Measurements from ENCODE around the gene LY86.
A peak's percentile ranks its signal among the peaks of the same experiment; 100 is the strongest.

Gene LY86

DNA sequence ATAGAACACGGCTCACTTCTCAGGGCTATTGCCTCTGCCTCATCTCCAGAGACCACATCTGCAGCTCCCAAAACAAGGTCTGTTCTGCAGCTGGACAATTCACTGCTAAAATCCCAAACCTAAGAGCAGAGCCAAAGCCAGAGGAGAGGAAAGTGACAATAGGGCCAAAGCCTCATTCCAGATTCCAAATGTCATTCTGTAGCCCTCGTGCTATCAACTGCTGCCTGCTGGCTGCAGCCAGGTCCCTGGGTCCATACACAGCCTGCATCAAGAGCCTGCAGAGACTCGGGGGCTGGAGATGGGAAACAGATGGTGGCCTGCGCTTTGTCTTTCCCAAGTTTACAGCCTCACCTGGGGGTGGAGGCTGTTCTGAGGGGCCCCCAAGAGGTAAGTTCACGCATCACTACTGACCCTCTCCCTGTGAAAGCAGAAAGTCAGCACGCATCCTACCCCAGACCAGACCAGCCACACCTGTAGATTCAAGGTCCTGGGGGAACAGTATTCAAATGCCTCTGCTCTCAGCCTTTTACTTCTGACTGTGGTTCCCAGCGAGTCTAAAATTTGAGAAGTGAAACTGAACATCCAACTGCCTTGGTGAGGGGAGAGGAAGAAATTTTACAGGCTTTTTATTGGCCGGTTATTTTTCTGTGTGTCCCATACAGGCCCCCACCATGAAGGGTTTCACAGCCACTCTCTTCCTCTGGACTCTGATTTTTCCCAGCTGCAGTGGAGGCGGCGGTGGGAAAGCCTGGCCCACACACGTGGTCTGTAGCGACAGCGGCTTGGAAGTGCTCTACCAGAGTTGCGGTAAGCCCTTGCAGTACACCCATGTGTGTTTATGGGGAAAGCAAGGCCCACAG, at the start of gene LY86:
TSS of gene LY86 (plus strand) at position 657 of the 860 bp plus-strand sequence. CDS start at position 672, 15 bp downstream.
- peak within 1 kb of the TSS; percentile 58 for H3K4me3 Mint-ChIP-seq
- peak within 1 kb of the TSS; percentile 83 for H3K27ac Mint-ChIP-seq
- DNase-seq = peak; percentile 52
- peaks cover 5% of the 10 kb centered on the region for H3K9me3 Mint-ChIP-seq
- no peaks in the 10 kb centered on the region for H3K36me3 Mint-ChIP-seq (ENCODE audit: low read depth)
- H3K27me3 Mint-ChIP-seq = no peaks in the 10 kb centered on the region
- peaks cover 73% of the 10 kb centered on the region for H3K4me1 Mint-ChIP-seq (ENCODE audit: low read depth)

DNA sequence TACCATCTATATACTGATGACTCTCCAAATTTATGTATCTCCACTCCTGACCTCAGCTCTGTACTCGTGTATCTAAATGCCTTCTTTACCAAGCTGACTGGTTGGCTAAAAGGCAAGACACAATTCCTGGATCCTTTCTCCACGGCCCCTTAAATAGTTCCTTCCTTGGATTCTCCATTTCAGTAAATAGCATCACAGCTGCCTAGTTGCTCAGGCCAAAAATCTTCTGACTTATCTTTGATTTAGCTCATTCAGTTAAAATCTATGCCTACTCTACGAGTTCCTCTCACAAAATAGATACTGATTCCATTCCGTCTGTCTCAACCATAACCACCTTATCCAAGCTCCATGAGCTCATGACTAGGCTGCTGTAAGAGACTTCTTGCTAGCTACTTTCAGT, 49.5 kb upstream of the LY86 start:
- Mint-ChIP-seq H3K27ac (no peak overlapping the region), H3K27me3 (peaks cover 53% of the 10 kb centered on the region), H3K4me3 (no peak overlapping the region), H3K4me1 (ENCODE audit: low read depth) (peaks cover 6% of the 10 kb centered on the region), H3K9me3 (peaks cover 2% of the 10 kb centered on the region), H3K36me3 (ENCODE audit: low read depth) (no peaks in the 10 kb centered on the region)
- DNase-seq = no peak

DNA sequence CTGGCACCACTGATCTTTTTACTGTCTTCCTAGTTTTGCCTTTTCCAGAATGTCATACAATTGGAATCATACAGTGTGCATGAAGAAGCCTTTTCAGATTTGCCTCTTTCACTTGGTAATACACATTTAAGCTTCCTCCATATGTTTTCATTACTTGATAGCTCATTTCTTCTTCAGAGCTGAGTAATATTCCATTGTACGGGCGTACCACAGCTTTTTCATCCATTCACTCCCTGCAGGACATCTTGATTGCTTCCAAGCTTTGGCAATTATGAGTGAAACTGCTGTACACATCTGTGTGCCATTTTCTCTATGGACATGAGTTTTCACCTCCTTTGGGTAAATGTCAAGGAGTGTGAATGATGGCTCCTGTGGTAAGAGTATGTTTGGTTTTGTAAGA, 46.2 kb upstream of the LY86 start:
- H3K36me3 Mint-ChIP-seq (ENCODE audit: low read depth) = no peaks in the 10 kb centered on the region
- H3K4me1 Mint-ChIP-seq (ENCODE audit: low read depth) = peaks cover 11% of the 10 kb centered on the region
- H3K27me3 Mint-ChIP-seq = peaks cover 74% of the 10 kb centered on the region
- no peak overlapping the region for H3K4me3 Mint-ChIP-seq
- no peak for DNase-seq
- H3K9me3 Mint-ChIP-seq = peaks cover 2% of the 10 kb centered on the region
- no peak overlapping the region for H3K27ac Mint-ChIP-seq

DNA sequence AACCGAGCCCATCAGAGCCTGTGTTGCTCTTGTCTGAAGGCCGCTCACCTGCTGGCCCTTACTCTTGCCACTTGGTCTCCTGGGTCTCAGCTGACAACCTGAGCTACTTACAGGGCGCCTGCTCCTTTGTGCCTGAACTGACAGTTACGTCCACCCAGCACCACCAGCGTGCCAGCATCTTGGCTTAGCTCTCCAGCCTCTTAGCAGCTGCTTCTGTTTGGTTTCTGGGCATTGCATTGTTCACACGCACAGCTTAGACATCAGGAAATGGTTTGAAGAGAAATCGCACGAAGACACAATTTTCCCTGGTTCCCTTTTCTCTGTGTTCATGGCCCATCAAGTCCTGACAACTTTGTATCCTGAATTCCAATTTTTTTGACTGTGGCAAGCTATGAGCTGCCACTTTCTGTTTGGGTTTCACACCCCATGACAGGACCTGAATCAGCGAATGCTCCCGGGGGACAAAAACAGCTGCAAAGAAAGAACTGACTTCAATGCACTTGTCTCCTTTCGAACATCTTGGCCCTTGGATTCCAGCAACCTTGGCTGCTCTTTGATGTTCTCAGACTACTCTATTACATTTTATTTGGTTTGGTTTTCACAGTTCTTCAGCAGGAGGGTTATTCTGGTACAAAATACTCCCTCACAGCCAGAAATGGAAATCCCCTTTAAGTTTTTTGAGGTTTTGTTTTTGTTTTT, 45.2 kb upstream of the LY86 start:
- no peak for DNase-seq
- Mint-ChIP-seq H3K4me1 (ENCODE audit: low read depth) (peaks cover 7% of the 10 kb centered on the region), H3K27ac (no peak overlapping the region), H3K27me3 (peaks cover 77% of the 10 kb centered on the region), H3K36me3 (ENCODE audit: low read depth) (no peaks in the 10 kb centered on the region), H3K9me3 (peaks cover 2% of the 10 kb centered on the region), H3K4me3 (no peak overlapping the region)

DNA sequence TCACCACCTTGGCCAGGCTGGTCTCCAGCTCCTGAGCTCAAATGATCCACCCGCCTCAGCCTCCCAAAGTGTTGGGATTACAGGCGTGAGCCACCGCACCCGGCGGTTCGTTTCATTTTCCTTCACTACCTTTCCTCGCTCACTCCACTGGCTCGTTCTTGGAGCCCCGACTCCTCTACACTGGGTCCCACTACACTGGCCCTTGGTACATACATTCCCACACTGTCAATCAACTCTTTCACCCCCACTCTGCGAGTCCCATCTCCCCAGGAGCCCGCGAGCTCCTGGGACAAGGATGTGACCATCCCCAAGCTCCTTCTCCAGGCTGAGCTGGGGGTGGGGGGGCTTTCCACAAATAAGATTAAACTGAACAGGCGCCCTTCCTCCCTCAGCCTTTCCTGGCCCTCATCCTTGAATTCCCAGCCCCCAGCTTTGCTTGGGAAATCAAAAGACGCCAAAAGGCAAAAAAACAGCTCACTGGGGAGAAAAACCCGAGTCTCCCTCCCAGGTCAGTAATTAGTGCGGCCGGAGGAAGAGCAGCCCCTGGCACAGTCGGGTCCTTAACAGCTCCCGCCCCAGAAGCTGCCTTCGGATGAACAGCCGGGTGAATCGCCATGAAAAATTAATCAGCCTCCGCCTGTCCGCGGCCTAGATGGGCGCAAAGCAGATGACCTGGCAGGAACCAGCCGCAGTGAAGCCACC, 42.8 kb upstream of the LY86 start:
- Mint-ChIP-seq H3K36me3 (ENCODE audit: low read depth) (no peaks in the 10 kb centered on the region), H3K4me1 (ENCODE audit: low read depth) (peaks cover 5% of the 10 kb centered on the region), H3K9me3 (peaks cover 2% of the 10 kb centered on the region), H3K4me3 (no peak overlapping the region), H3K27me3 (peaks cover 83% of the 10 kb centered on the region), H3K27ac (no peak overlapping the region)
- no peak for DNase-seq

DNA sequence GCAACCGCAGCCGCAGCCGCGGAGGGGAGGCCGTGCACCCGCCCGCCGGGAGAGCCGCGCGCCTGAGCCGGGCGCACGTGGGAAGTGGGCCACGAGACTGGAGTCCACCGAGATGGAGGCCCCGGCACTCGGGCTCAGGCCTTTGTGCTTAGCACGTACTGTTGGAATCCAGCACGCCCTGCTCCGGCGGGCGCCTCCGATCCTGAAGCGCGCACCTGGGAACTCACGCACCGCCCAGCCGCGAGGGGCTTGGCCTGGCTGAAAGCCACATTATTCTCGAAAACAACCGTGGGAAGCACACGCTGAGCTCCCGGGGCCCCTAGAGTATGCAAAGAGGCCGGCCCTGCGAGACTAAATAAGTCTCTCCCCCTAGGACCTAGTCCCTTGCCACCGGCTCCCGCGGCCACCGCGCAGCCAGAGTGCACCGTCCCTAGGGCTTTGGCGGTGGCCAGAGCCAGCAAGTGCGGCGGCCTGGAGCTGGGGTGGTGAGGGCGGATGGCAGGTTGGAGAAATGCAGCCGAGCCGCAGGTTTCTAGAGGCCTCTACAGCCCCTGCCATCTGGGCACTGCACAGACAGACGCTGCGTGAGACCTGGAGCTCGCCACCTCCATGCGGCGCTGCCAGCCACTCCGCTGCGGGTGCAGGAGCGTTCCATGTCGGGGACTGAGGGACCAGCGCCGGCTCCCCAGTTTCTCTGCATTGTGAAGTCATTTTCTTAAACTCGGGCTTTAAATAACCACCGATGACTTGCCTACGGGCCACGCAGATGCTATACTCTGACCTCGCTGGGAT, 42.0 kb upstream of the LY86 start:
- H3K4me1 Mint-ChIP-seq (ENCODE audit: low read depth) = peaks cover 5% of the 10 kb centered on the region
- H3K9me3 Mint-ChIP-seq = peaks cover 2% of the 10 kb centered on the region
- H3K4me3 Mint-ChIP-seq = peak overlapping the region; percentile 60
- H3K27me3 Mint-ChIP-seq = peaks cover 80% of the 10 kb centered on the region
- H3K27ac Mint-ChIP-seq = no peak overlapping the region
- H3K36me3 Mint-ChIP-seq (ENCODE audit: low read depth) = no peaks in the 10 kb centered on the region
- no peak for DNase-seq

DNA sequence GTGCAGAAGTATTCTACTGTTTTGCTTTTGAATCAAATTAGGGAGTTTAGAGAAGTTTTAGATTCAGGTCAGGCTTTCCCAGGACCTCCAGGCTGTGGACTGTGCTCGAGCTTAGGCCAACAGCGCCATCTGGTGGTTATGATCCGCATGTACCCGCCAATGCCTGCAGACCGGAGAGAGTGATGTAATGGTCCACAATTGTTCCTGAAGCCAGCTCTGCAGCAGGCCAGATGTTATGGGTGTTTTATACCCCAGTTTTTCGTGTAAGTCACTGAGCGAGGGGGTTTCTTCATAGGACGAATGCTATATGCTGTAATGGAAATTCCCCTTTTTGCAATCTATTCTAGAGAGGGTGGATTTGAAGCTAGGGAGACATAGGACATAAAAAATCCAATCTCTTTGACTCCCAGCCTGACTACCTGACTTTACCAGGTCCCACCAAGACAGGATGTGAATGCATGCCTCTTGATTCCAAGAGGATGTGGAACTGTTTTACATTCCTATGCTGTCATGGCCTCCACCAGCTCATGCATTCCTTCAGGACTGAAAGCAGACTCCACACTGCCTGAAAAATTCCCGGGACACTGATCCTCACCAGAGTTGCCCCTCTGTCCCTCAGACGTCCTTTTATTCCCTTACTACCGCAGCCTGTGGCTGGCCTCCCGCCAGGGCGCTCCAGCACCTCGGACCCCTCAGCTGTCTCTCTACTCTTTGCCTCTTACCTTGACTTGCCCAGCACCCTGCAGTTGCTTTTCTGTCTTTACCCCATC, 41.2 kb upstream of the LY86 start:
- DNase-seq = peak; percentile 88
- Mint-ChIP-seq H3K9me3 (peaks cover 2% of the 10 kb centered on the region), H3K27ac (no peak overlapping the region), H3K36me3 (ENCODE audit: low read depth) (no peaks in the 10 kb centered on the region), H3K27me3 (peaks cover 73% of the 10 kb centered on the region), H3K4me1 (ENCODE audit: low read depth) (peaks cover 5% of the 10 kb centered on the region), H3K4me3 (peak overlapping the region; percentile 60)

DNA sequence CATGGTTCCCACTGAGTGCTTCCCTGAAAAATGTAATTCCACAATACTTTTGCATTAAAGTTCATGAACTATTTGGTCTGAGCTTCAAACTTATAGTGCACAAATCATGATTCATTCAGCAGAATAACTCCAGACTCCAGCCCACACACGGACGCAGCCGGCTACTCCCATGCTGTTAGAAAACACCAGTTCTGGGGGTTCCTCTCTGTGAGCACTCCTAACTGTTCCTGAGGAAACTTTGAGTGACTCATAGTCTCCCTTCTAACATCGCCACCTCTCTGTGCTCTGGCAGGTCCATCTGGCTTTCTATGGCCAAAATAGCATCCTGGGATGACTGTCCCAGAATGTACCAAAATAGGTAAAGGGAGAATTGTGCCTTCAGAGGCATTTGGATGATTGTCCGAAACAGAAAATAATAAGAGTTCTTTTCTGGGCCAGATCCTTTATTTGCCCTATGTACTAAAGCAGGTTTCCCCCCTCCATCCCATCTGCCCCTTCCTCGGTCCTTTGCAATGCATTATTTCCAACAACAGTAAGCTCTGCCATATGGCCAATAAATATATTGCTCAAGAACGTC, 32.3 kb upstream of the LY86 start:
- H3K4me1 Mint-ChIP-seq (ENCODE audit: low read depth) = peaks cover 26% of the 10 kb centered on the region
- DNase-seq = no peak
- H3K27ac Mint-ChIP-seq = no peak overlapping the region
- no peaks in the 10 kb centered on the region for H3K36me3 Mint-ChIP-seq (ENCODE audit: low read depth)
- H3K4me3 Mint-ChIP-seq = no peak overlapping the region
- H3K27me3 Mint-ChIP-seq = no peaks in the 10 kb centered on the region
- H3K9me3 Mint-ChIP-seq = no peaks in the 10 kb centered on the region

DNA sequence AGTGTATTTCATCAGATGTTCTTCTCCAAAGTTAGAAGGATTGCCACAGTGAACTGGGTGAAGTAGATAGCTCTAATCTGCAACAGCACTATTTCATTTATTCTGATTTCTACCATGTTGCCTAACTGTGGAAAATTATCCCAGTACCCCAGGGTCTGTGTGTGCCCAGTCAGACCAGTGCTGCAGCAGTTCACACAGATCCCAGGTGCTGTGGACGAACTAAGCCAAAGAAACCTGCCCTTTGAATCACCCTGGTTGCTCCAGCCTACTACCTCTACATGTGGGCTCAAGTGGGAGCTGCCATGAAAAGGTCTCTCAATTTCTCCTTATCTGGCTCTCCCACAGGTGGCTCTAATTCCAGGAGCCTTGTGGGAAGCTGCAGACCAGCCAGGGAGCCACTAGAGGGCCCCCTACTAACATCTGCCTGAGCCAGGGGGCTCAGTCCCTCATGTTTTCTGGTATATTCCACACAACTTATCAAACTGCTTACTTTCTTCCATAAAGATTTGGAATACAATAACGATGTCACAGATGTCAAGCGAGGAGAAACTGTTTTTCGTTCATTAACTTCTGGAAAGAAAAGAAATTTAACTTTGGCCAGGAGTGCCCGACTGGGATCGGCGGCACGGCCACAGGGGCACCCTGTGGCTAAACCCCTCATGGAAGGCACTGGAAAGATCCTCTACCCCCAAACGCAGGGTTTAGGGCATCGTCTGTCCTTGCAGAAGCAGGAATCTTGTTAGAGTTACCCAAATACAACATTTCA, 31.6 kb upstream of the LY86 start:
- Mint-ChIP-seq H3K36me3 (ENCODE audit: low read depth) (no peaks in the 10 kb centered on the region), H3K27ac (no peak overlapping the region), H3K9me3 (no peaks in the 10 kb centered on the region), H3K27me3 (no peaks in the 10 kb centered on the region), H3K4me1 (ENCODE audit: low read depth) (peaks cover 27% of the 10 kb centered on the region), H3K4me3 (no peak overlapping the region)
- peak; percentile 49 for DNase-seq

DNA sequence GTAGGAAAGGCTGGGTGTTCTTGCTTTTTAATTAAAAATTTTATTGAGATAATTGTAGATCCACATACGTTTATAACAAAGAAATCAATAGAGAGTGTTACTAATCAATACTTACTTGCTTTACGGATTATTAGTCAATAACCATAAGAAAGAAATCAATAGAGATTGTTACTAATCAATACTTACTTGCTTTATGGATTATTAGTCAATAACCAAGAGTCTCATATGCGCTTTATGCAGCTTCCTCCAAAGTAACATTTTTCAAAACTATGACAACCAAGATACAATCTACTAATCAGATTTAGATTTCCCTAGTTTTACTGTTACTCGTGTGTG, 31.0 kb upstream of the LY86 start:
- DNase-seq = no peak
- no peaks in the 10 kb centered on the region for H3K27me3 Mint-ChIP-seq
- H3K4me3 Mint-ChIP-seq = no peak overlapping the region
- no peak overlapping the region for H3K27ac Mint-ChIP-seq
- H3K4me1 Mint-ChIP-seq (ENCODE audit: low read depth) = peaks cover 27% of the 10 kb centered on the region
- no peaks in the 10 kb centered on the region for H3K9me3 Mint-ChIP-seq
- H3K36me3 Mint-ChIP-seq (ENCODE audit: low read depth) = no peaks in the 10 kb centered on the region

DNA sequence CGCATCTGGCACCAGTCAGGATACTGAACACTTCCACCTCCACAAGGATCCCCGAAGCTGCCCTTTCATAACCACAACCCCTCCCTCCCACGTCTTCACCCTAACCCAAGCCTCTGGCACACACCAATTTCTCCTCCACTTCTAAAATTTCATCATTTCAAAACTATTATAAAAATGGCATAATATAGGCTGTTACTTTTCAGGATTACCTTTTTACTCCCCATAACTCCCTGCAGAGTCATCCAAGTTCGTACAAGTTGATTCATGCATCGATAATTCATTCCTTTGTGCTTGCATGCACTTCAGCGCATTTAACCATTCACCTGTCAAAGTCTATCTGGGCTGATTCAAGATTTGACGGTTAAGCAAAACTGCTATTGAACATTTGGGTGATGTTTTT, 30.6 kb upstream of the LY86 start:
- no peaks in the 10 kb centered on the region for H3K27me3 Mint-ChIP-seq
- H3K36me3 Mint-ChIP-seq (ENCODE audit: low read depth) = no peaks in the 10 kb centered on the region
- H3K4me1 Mint-ChIP-seq (ENCODE audit: low read depth) = peaks cover 27% of the 10 kb centered on the region
- DNase-seq = no peak
- no peak overlapping the region for H3K27ac Mint-ChIP-seq
- H3K4me3 Mint-ChIP-seq = no peak overlapping the region
- H3K9me3 Mint-ChIP-seq = no peaks in the 10 kb centered on the region

DNA sequence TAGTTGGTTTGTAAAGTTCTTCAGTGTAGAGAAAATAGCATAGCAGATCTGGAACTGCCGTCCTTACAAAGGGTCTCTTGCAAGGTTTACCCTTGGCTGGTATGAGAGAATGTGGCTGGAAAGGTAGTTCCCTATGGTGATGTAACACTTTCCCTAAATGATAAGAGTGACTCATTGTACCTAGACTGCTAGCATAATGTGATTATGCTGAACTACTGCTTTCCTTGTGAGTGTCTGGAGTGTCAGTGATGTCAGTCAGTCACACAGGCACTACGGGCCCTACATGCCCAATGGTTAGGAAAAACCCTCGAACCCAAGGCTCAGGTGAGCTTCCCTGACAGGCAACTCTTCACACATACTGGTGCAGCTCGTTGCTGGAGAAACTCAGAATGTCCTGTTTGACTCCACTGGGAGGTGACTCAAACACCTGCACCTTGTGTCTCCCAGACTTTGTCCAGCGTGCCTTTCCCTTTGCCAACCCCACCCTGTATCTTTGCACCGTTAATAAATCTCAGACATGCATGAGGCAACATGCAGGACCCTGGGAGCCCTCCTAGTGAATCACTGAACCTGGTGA, 28.4 kb upstream of the LY86 start:
- Mint-ChIP-seq H3K4me3 (no peak overlapping the region), H3K4me1 (ENCODE audit: low read depth) (peaks cover 39% of the 10 kb centered on the region), H3K36me3 (ENCODE audit: low read depth) (no peaks in the 10 kb centered on the region), H3K27ac (no peak overlapping the region), H3K27me3 (no peaks in the 10 kb centered on the region), H3K9me3 (no peaks in the 10 kb centered on the region)
- DNase-seq = no peak

DNA sequence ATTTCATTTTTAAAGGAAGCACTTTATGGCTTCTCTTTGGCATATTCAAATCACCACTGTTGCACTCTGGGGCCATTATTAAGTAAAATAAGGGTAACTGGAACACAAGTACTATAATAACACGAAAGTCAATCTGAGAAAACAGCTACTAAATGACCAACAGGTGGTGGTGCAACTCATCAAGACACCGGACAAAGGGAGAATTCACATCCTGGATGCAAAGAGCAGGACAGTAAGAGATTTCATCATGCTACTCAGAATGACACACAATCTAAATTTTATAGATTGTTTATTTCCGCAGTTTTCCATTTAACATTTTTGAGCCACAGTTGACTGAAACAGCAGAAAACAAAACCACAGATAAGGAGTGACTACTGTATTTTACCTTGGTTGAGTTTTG, 27.6 kb upstream of the LY86 start:
- Mint-ChIP-seq H3K27ac (no peak overlapping the region), H3K36me3 (ENCODE audit: low read depth) (no peaks in the 10 kb centered on the region), H3K4me1 (ENCODE audit: low read depth) (peaks cover 39% of the 10 kb centered on the region), H3K4me3 (no peak overlapping the region), H3K27me3 (no peaks in the 10 kb centered on the region), H3K9me3 (no peaks in the 10 kb centered on the region)
- DNase-seq = no peak
